Duodenal mucosa (tissue), 2 donors: Measurements from ENCODE around the gene TMTC2.

Experiments used
- H3K27ac ChIP-seq: one replicate; pipeline ENCODE4 v1.7.0; 2013; ENCODE audit warnings: low read depth, low read length
- H3K27me3 ChIP-seq, 2 donors: one replicate each; pipeline ENCODE4 v1.7.0; 2013; ENCODE audit warnings: low read length in 2 of 2, control low read depth in 1 of 2; ENCODE audit not compliant: insufficient read depth in 2 of 2, control insufficient read depth in 1 of 2
- H3K36me3 ChIP-seq, 2 donors: one replicate each; pipeline ENCODE4 v1.7.0; 2013; ENCODE audit warnings: low read length in 2 of 2, control low read depth in 1 of 2; ENCODE audit not compliant: insufficient read depth in 2 of 2, control insufficient read depth in 1 of 2
- H3K4me1 ChIP-seq, 2 donors: one replicate each; pipeline ENCODE4 v1.7.0; 2013; ENCODE audit warnings: low read length in 2 of 2, control low read depth in 1 of 2; ENCODE audit not compliant: insufficient read depth in 2 of 2, control insufficient read depth in 1 of 2
- H3K4me3 ChIP-seq, 2 donors: one replicate each; pipeline ENCODE4 v1.7.0; 2013; ENCODE audit warnings: low read length in 2 of 2, low read depth in 1 of 2
- H3K9ac ChIP-seq, 2 donors: one replicate each; pipeline ENCODE4 v1.7.0; 2013; ENCODE audit warnings: low read length in 2 of 2, low read depth in 1 of 2
- H3K9me3 ChIP-seq, 2 donors: one replicate each; pipeline ENCODE4 v1.7.0; 2013; ENCODE audit warnings: low read length in 2 of 2, control low read depth in 1 of 2; ENCODE audit not compliant: control insufficient read depth in 1 of 2

Gene TMTC2

DNA sequence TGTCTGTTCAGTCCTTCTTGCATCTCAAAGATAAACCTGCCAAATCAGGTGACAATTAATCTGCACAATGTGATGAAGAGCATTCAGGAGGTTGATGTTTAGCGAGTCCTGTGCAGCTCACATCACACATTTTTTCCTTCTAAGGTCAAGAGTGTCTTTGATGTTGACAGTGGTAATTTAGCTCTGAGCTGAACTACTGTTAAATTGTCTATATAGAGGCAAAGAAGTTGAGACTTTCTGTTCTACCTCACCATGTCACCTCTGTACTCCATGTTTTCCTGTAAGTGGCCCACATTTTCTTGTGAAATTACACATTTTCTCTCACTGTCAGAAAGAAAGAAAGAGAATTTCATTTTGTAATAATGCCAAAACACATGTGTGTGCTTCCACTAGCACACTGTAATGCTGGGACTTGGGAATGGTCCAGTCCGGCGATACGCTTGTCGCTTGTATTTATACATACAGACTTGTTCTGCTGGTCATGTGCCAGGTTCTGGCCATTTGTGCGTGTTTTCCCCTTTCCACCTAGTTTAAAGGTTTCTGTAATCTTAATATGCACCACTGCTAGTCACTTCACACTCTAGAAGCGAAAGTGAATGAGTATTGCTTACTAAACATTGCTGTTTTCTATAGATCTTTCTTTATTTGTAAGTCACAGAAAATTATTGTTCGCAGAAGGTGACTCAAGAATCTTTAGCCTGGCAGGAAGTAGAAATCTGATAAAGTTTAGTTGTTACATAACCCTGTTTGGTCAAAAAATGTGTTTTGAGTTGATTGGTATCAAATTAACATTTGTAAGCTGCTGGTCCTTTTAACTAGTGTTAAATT lies 328.9 kb downstream of the TMTC2 start:
- H3K4me3 ChIP-seq = peak overlapping the region in 1 of 2 donors; percentile 18
- no peaks in the 10 kb centered on the region for H3K27me3 ChIP-seq
- H3K36me3 ChIP-seq = no peaks in the 10 kb centered on the region
- no peak overlapping the region for H3K27ac ChIP-seq
- H3K9ac ChIP-seq = no peak overlapping the region
- no peaks in the 10 kb centered on the region for H3K4me1 ChIP-seq
- H3K9me3 ChIP-seq = peaks cover 0 to under 1% of the 10 kb centered on the region in 2 donors

DNA sequence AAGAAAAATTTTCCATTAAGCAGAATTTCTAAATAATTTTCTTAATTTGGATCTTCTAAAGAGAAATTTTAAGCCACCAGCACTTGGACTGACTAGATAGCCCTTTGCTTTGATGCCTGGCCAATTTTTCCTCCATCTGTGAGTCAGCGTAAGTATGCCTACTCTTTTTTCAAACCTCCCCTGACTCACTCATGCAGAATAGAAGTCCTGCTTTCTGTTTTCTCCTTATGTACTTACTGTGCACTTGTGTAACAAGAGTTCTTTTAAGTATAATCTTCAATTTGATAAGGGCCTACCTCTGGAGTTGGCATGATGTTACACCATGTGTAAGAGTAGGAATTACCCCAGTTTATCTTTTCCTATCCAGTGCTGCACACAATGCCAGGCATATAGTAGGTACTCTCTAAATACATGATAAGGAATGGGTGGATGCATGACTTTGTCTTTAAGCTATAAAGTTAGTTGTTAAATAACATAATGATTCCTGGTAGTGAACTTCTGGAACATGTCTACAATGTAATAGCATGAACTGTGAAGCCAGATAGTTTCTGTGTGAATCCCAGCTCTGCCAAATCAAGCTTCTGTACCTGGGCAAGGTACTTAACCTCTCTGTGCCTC lies 329.6 kb downstream of the TMTC2 start:
- H3K4me3 ChIP-seq = no peak overlapping the region
- no peak overlapping the region for H3K9ac ChIP-seq
- no peaks in the 10 kb centered on the region for H3K9me3 ChIP-seq
- H3K36me3 ChIP-seq = no peaks in the 10 kb centered on the region
- no peaks in the 10 kb centered on the region for H3K27me3 ChIP-seq
- H3K4me1 ChIP-seq = no peaks in the 10 kb centered on the region
- H3K27ac ChIP-seq = no peak overlapping the region

DNA sequence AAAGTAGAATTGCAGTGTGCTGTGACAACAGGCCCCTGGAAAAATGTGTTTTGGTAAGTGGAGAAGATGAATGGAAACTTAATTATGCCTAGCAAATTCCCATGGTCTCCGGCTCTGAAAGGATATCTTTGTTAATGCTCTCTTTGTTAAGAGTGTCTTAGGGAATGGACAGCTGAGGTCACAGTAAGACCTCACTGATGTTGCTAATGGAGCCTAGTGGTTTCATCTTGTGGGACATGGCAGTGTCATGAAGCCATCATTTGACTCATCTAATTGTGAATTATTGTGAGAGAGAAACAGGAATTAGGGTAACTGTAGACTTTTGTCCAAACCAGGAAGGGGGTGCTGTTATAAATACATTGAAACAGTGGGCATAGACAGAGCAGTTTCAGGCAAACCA lies 330.3 kb downstream of the TMTC2 start:
- Histone ChIP-seq H3K36me3 (no peaks in the 10 kb centered on the region), H3K9ac (no peak overlapping the region)

DNA sequence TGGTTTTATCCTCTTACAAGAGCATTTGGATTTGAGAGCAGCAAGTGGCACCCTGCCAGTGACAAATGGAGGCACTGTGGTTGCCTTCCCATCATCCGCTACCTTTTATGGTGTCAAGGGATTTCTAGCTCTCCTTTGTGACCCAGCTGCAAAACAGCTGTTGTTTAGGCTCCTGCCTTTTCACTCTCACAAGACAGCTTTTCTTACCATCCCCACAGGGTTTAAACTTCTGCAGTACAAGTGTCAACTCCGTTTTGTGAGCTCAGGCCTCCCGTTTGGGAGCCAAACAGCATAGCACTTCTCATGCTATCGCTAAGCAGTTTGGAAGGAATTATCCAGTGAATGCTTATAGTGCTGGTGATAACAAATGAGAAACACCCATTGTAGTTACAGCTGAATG lies 331.4 kb downstream of the TMTC2 start:
- H3K36me3 ChIP-seq = no peaks in the 10 kb centered on the region
- no peaks in the 10 kb centered on the region for H3K4me1 ChIP-seq
- no peaks in the 10 kb centered on the region for H3K9me3 ChIP-seq
- no peak overlapping the region for H3K27ac ChIP-seq
- no peak overlapping the region for H3K4me3 ChIP-seq
- no peaks in the 10 kb centered on the region for H3K27me3 ChIP-seq
- no peak overlapping the region for H3K9ac ChIP-seq

More for the DNA sequence above, 330.3 kb downstream of the TMTC2 start:
- no peaks in the 10 kb centered on the region for H3K4me1 ChIP-seq
- H3K27ac ChIP-seq = no peak overlapping the region
- H3K4me3 ChIP-seq = no peak overlapping the region
- no peaks in the 10 kb centered on the region for H3K9me3 ChIP-seq
- no peaks in the 10 kb centered on the region for H3K27me3 ChIP-seq

DNA sequence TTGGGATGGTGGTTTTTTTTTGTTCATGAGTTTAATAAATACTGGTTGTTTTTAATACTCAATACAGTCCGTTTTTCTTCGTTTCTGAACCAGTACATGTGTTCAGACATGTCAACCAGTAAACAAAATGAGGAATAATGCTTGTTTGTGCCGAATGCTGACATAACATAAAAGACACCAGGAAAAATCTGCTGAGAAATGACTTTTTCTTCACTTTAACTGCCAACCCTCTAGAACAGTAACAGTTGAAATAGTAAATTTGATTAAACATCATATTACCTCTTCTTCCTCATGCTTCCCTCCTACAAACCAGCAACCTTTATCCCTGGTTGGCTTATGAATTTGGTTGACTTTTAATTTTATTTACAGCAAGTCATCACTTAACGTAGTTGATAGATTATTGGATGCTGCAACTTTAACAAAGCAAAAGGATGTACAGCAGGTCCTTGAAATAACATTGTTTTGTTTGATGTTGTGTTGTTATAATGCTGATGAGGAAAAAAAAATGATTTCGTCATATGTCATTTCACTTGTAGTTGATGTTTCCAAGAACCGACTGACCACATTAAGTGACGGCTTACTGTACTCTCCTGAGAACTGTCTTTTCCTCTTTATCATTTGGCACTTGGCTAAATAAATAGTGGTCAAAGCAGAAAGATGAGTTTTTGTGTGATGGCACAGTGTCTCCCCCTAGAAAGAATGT lies 340.5 kb downstream of the TMTC2 start:
- no peak overlapping the region for H3K9ac ChIP-seq
- H3K27me3 ChIP-seq = no peaks in the 10 kb centered on the region
- no peaks in the 10 kb centered on the region for H3K9me3 ChIP-seq
- no peaks in the 10 kb centered on the region for H3K4me1 ChIP-seq
- H3K27ac ChIP-seq = no peak overlapping the region
- H3K4me3 ChIP-seq = no peak overlapping the region
- no peaks in the 10 kb centered on the region for H3K36me3 ChIP-seq

DNA sequence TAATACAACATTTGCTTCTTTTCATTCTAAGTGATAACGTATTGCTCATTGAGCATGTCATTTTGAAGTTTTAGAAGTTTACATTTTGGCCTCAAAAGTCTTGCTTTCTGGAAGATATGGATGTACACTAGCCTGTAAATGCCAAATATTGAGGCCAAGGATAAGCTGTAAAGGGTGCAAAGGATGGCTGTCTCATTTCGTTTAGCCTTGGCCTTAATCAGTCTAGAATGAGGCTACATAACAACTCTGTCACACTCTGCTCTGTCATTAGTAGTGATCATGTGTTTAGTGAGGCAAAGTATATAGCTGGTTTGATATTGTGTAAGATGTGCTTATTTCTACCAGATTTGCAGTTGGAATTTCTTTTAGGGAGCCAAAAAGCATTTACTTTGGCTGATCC lies 344.5 kb downstream of the TMTC2 start:
- H3K9me3 ChIP-seq = no peaks in the 10 kb centered on the region
- H3K27me3 ChIP-seq = no peaks in the 10 kb centered on the region
- H3K27ac ChIP-seq = no peak overlapping the region
- no peak overlapping the region for H3K4me3 ChIP-seq
- no peak overlapping the region for H3K9ac ChIP-seq
- H3K36me3 ChIP-seq = no peaks in the 10 kb centered on the region
- no peaks in the 10 kb centered on the region for H3K4me1 ChIP-seq

DNA sequence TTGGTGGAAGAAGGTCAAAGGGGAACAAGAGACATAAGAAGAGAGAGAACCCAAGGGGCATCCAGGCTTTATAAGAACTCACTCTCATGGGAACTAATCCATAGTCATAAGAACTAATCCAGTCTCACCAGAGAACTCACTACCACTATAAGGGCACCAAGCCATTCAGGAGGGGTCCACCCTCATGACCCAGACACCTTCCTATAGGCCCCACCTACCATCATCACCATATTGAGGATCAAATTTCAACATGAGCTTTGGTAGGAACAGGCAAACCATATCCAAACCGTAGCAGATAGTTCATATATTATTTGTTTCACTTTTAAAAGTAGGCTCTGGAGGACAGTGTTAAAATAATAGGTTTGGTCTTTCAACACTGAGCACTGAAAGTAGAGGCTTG lies 350.1 kb downstream of the TMTC2 start:
- Histone ChIP-seq H3K4me1 (no peaks in the 10 kb centered on the region), H3K27ac (no peak overlapping the region), H3K36me3 (no peaks in the 10 kb centered on the region), H3K9ac (no peak overlapping the region), H3K27me3 (no peaks in the 10 kb centered on the region), H3K9me3 (no peaks in the 10 kb centered on the region), H3K4me3 (no peak overlapping the region)

DNA sequence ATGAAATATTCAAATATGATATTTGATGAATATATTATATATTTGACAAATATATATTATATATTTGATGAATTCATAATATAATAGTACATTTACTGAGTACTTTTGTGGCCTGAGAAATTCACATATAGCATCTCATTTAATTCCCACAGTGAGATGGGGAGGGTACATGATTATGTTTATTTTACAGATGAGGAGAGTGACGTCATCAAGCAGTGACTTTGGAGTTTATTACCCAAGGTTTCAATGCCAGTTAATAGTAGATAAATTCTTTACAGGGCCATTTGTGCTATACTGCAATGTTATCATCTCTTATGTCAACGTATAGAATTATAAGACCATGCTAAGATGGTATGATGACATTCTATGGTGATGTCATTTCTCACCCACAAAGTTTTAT lies 352.7 kb downstream of the TMTC2 start:
- Histone ChIP-seq H3K4me3 (no peak overlapping the region), H3K4me1 (no peaks in the 10 kb centered on the region), H3K9ac (no peak overlapping the region)

DNA sequence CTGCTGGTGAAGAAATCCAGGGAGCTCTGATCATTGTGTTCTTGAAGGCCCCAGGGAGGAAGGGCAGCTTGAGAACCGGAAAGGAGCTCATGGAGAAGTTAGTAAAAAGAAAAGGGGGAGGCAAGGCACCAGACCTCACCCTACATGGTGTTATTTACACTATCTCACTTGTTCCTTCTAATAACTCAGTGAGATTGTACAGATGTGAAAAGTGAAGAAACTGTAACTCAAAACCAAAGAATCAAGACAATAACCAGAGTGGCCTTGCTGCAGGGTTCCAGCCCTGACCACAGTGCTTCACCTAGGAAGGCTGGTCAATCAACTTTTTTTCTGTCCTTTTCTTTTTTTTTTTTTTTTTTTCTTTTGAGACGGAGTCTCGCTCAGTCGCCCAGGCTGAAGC lies 353.6 kb downstream of the TMTC2 start:
- H3K36me3 ChIP-seq = no peaks in the 10 kb centered on the region
- no peaks in the 10 kb centered on the region for H3K27me3 ChIP-seq
- no peak overlapping the region for H3K9ac ChIP-seq
- H3K4me3 ChIP-seq = no peak overlapping the region
- H3K4me1 ChIP-seq = no peaks in the 10 kb centered on the region
- no peaks in the 10 kb centered on the region for H3K9me3 ChIP-seq
- H3K27ac ChIP-seq = no peak overlapping the region

More for the DNA sequence above, 352.7 kb downstream of the TMTC2 start:
- Histone ChIP-seq H3K27me3 (no peaks in the 10 kb centered on the region), H3K27ac (no peak overlapping the region), H3K36me3 (no peaks in the 10 kb centered on the region), H3K9me3 (no peaks in the 10 kb centered on the region)

DNA sequence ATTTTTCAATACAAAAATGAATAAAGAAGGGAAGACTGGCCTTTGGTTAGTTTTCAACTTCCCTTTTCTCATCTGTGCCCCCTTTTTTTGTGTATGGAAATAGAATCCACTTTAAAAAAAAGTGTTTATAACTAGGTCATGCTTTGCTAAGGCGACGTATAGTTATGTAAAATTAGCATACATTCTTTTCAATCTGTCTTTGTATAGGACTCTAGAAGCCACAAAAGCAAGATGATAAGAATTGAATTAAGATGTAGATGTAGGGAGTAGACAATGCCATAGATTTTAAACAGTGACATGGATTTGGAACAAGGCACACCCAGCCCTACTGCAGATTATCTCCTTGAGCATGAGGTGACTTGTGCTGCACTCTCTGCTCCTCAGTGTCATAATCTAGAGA lies 354.3 kb downstream of the TMTC2 start:
- H3K9ac ChIP-seq = no peak overlapping the region
- H3K4me1 ChIP-seq = no peaks in the 10 kb centered on the region
- no peaks in the 10 kb centered on the region for H3K27me3 ChIP-seq
- H3K9me3 ChIP-seq = no peaks in the 10 kb centered on the region
- no peak overlapping the region for H3K27ac ChIP-seq
- H3K36me3 ChIP-seq = no peaks in the 10 kb centered on the region
- no peak overlapping the region for H3K4me3 ChIP-seq
